ENCODE data around the gene WDR31. TPM values are rescaled to one million over a fixed set of nuclear protein-coding genes. Genes with fewer than 3 reads are reported as not detected.

WDR31 gene
- polyA plus RNA-seq, 3 donors: 0.05 to 0.11 TPM; not detected in 1

DNA sequence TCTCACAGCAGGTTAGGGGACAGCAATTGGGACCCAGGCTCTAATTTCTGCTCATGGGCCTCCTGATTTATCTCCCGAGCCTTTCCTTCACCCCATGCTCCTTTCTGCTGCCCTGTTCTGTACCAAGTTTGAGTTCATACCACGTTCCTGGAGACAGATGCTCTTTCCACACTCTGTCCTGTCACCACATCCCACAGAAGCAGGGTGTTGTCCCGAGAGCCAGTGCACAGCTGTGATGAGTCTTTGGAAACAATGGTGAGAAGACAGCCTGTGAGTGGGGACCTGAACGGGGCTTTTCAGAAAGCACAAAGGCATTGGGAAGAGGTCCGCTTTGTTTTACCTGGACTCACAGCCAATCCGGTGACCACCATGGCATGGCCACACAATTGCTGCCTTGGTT lies 17.4 kb downstream of the WDR31 start:
- Mint-ChIP-seq H3K36me3 (no peaks in the 10 kb centered on the region), H3K4me3 (no peak overlapping the region), H3K27ac (no peak overlapping the region), H3K4me1 (no peaks in the 10 kb centered on the region), H3K9me3 (no peaks in the 10 kb centered on the region), H3K27me3 (ENCODE audit: low read depth in 3 of 3) (peaks cover 0 to 1% (median 0%) of the 10 kb centered on the region in 3 donors)
- TF ChIP-seq, protein P1, sequence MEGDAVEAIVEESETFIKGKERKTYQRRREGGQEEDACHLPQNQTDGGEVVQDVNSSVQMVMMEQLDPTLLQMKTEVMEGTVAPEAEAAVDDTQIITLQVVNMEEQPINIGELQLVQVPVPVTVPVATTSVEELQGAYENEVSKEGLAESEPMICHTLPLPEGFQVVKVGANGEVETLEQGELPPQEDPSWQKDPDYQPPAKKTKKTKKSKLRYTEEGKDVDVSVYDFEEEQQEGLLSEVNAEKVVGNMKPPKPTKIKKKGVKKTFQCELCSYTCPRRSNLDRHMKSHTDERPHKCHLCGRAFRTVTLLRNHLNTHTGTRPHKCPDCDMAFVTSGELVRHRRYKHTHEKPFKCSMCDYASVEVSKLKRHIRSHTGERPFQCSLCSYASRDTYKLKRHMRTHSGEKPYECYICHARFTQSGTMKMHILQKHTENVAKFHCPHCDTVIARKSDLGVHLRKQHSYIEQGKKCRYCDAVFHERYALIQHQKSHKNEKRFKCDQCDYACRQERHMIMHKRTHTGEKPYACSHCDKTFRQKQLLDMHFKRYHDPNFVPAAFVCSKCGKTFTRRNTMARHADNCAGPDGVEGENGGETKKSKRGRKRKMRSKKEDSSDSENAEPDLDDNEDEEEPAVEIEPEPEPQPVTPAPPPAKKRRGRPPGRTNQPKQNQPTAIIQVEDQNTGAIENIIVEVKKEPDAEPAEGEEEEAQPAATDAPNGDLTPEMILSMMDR (IDR thresholded peaks at IDR 0.05): no peak
- Histone ChIP-seq H3K27ac (ENCODE audit: low read depth in 1 of 2, low read length in 2 of 2) (no peak overlapping the region), H3K36me3 (replicated peaks in 1 of 2; ENCODE audit: control insufficient read depth in 1 of 2, insufficient read depth in 2 of 2, low read length in 2 of 2) (no peaks in the 10 kb centered on the region), H2AFZ (ENCODE audit: insufficient read depth, low read depth, low read length, poor library complexity, severe bottlenecking) (no peak overlapping the region), H3K27me3 (ENCODE audit: control insufficient read depth in 2 of 2, insufficient read depth in 2 of 2, low read length in 2 of 2) (no peaks in the 10 kb centered on the region), H3K9ac (ENCODE audit: insufficient read depth, low read length, poor library complexity, severe bottlenecking) (no peak overlapping the region), H3K4me3 (replicated peaks in 1 of 3; ENCODE audit: low read depth in 2 of 3, low read length in 3 of 3) (no peak overlapping the region), H3K9me3 (replicated peaks in 1 of 2; ENCODE audit: control insufficient read depth in 1 of 2, insufficient read depth in 1 of 2, low read length in 2 of 2) (no peaks in the 10 kb centered on the region), H3K4me2 (replicated peaks; ENCODE audit: extremely low read depth, low read length, poor library complexity, severe bottlenecking) (no peak overlapping the region), H4K20me1 (ENCODE audit: insufficient read depth, low read length) (no peaks in the 10 kb centered on the region), H3K4me1 (ENCODE audit: control insufficient read depth in 1 of 2, insufficient read depth in 2 of 2, low read length in 2 of 2) (no peaks in the 10 kb centered on the region), H3K79me2 (ENCODE audit: insufficient read depth, low read length) (no peaks in the 10 kb centered on the region)
- 94% methylated on average over 4 of the region's 6 CpGs for WGBS (ENCODE audit: insufficient coverage)
- intact Hi-C loops (cut with micrococcal nuclease): no loop called here
- DNase-seq: no peak

GRCh38 chr9:113320051-113320450 lies 20.0 kb downstream of the WDR31 start:
- H3K27ac ChIP-seq (ENCODE audit: low read depth in 1 of 2, low read length in 2 of 2): no peak overlapping the region
- intact Hi-C loops (cut with micrococcal nuclease): no loop called here
- Mint-ChIP-seq H3K4me1 (no peaks in the 10 kb centered on the region), H3K36me3 (no peaks in the 10 kb centered on the region), H3K27me3 (ENCODE audit: low read depth in 3 of 3) (peaks cover 0 to 1% (median 0%) of the 10 kb centered on the region in 3 donors), H3K4me3 (no peak overlapping the region), H3K9me3 (peaks cover 0 to 1% (median 0%) of the 10 kb centered on the region in 7 donors), H3K27ac (no peak overlapping the region)
- no peaks in the 10 kb centered on the region for H3K36me3 ChIP-seq (replicated peaks in 1 of 2; ENCODE audit: control insufficient read depth in 1 of 2, insufficient read depth in 2 of 2, low read length in 2 of 2)
- H3K4me3 ChIP-seq (replicated peaks in 1 of 3; ENCODE audit: low read depth in 2 of 3, low read length in 3 of 3): no peak overlapping the region
- H4K20me1 ChIP-seq (ENCODE audit: insufficient read depth, low read length): no peaks in the 10 kb centered on the region
- no peak overlapping the region for H2AFZ ChIP-seq (ENCODE audit: insufficient read depth, low read depth, low read length, poor library complexity, severe bottlenecking)
- no peaks in the 10 kb centered on the region for H3K79me2 ChIP-seq (ENCODE audit: insufficient read depth, low read length)
- H3K27me3 ChIP-seq (ENCODE audit: control insufficient read depth in 2 of 2, insufficient read depth in 2 of 2, low read length in 2 of 2): no peaks in the 10 kb centered on the region
- 100% methylated on average over 1 of the region's 3 CpGs for WGBS (ENCODE audit: insufficient coverage)
- DNase-seq: no peak
- H3K4me2 ChIP-seq (replicated peaks; ENCODE audit: extremely low read depth, low read length, poor library complexity, severe bottlenecking): no peak overlapping the region
- H3K9ac ChIP-seq (ENCODE audit: insufficient read depth, low read length, poor library complexity, severe bottlenecking): no peak overlapping the region
- TF ChIP-seq, protein P1 (IDR thresholded peaks at IDR 0.05): no peak
- H3K9me3 ChIP-seq (replicated peaks in 1 of 2; ENCODE audit: control insufficient read depth in 1 of 2, insufficient read depth in 1 of 2, low read length in 2 of 2): no peaks in the 10 kb centered on the region
- H3K4me1 ChIP-seq (ENCODE audit: control insufficient read depth in 1 of 2, insufficient read depth in 2 of 2, low read length in 2 of 2): no peaks in the 10 kb centered on the region

Data from CD14-positive monocyte (primary cell).